HCEC 1CT (cell line): ENCODE data around the gene DIS3.
"Not testable (repeated sequence)": the region's sequence is repeated elsewhere in the genome, so short reads cannot be mapped to it uniquely, and the experiment has no call there.

ENCODE experiments used
- DNase-seq: peaks from one replicate; pipeline ENCODE4 v3.0.0-alpha.2; 2017

The DIS3 gene

GRCh38 chr13:72737033-72737432 is 44.7 kb downstream of the DIS3 start:
- DNase-seq, result no peak

GRCh38 chr13:72728290-72728605 is 53.5 kb downstream of the DIS3 start:
- DNase-seq, result no peak

- DNase-seq, result peak; percentile 97
Observed at GRCh38 chr13:72727417-72728289, 54.0 kb downstream of the DIS3 start, which contains the start of the genes BORA and MZT1. Gene BORA, plus strand, starts transcription at chr13:72727923. Its CDS starts 1,018 bp downstream, at chr13:72728941. Gene MZT1, minus strand, starts transcription at chr13:72727629. Its CDS starts 27 bp downstream, at chr13:72727602.

- DNase-seq, result peak; percentile 13
Observed at GRCh38 chr13:72726726-72727416, 54.8 kb downstream of the DIS3 start.

- not testable (repeated sequence) for DNase-seq
Observed at GRCh38 chr13:72726185-72726584, 55.5 kb downstream of the DIS3 start.

- no peak for DNase-seq
Observed at GRCh38 chr13:72716776-72717175, 64.9 kb downstream of the DIS3 start.
